OCI-LY1 (cell line): ENCODE measurements around the gene PRPF19.
A peak's percentile ranks its signal among the peaks of the same experiment; 100 is the strongest.
"Not testable (repeated sequence)": the region's sequence is repeated elsewhere in the genome, so short reads cannot be mapped to it uniquely, and the experiment has no call there.

ENCODE experiments used
- H2AFZ ChIP-seq: fragments of 200-600 bp; sonication (generic), shearing (Covaris generic); 2 replicates; pipeline ENCODE4 v1.6.0; 2014; ENCODE audit warnings: antibody characterized with exemption, mild to moderate bottlenecking, low read length
- H3F3A ChIP-seq: fragments of 200-600 bp; sonication (generic), shearing (Covaris generic); 2 replicates; pipeline ENCODE4 v1.6.0; 2014; ENCODE audit warnings: mild to moderate bottlenecking, antibody characterized with exemption, low read length, moderate library complexity; ENCODE audit not compliant: insufficient read depth
- H3K27ac ChIP-seq: fragments of 200-600 bp; sonication (generic); 2 replicates; pipeline ENCODE4 v1.5.1; 2014; ENCODE audit warnings: low read length, mixed run types, mild to moderate bottlenecking, low read depth; ENCODE audit not compliant: poor library complexity, severe bottlenecking
- H3K27me3 ChIP-seq: fragments of 200-600 bp; sonication (generic); 2 replicates; pipeline ENCODE4 v1.6.0; 2014; ENCODE audit warnings: antibody characterized with exemption, mild to moderate bottlenecking, low read length, moderate library complexity; ENCODE audit not compliant: insufficient read depth
- H3K36me3 ChIP-seq: fragments of 200-600 bp; sonication (generic); 2 replicates; pipeline ENCODE4 v1.6.1; 2014; ENCODE audit warnings: mild to moderate bottlenecking, antibody characterized with exemption, low read length, moderate library complexity, mixed read lengths; ENCODE audit not compliant: insufficient read depth
- H3K4me1 ChIP-seq: fragments of 200-600 bp; sonication (generic); 2 replicates; pipeline ENCODE4 v1.5.1; 2014; ENCODE audit warnings: mild to moderate bottlenecking, low read length, moderate library complexity; ENCODE audit not compliant: insufficient read depth, severe bottlenecking
- H3K4me2 ChIP-seq: fragments of 200-600 bp; sonication (generic), shearing (Covaris generic); 2 replicates; pipeline ENCODE4 v1.6.1; 2014; ENCODE audit warnings: low read length
- H3K4me3 ChIP-seq: fragments of 200-600 bp; sonication (generic); 2 replicates; pipeline ENCODE4 v1.5.1; 2014; ENCODE audit warnings: low read length, low read depth, mild to moderate bottlenecking, mixed read lengths; ENCODE audit not compliant: poor library complexity, severe bottlenecking
- H3K79me2 ChIP-seq: fragments of 200-600 bp; shearing (Covaris generic); 2 replicates; pipeline ENCODE4 v1.6.1; 2016; ENCODE audit warnings: mixed run types, low read length, mixed read lengths; ENCODE audit not compliant: insufficient read depth
- H3K9ac ChIP-seq: fragments of 200-600 bp; sonication (generic), shearing (Covaris generic); 2 replicates; pipeline ENCODE4 v1.6.1; 2014; ENCODE audit warnings: mild to moderate bottlenecking, low read length, mixed read lengths
- H3K9me2 ChIP-seq: fragments of 200-600 bp; sonication (generic), shearing (Covaris generic); 2 replicates; pipeline ENCODE4 v1.6.1; 2014; ENCODE audit warnings: low read depth, mild to moderate bottlenecking, low read length, mixed read lengths
- H3K9me3 ChIP-seq: fragments of 200-600 bp; shearing (Covaris generic); 2 replicates; pipeline ENCODE4 v1.6.1; 2014; ENCODE audit warnings: low read length, mixed read lengths
- H4K20me1 ChIP-seq: fragments of 200-600 bp; sonication (generic), shearing (Covaris generic); 2 replicates; pipeline ENCODE4 v1.6.0; 2016; ENCODE audit warnings: mild to moderate bottlenecking, low read length; ENCODE audit not compliant: insufficient read depth
- CTCF ChIP-seq: fragments of 200-600 bp; sonication (generic), shearing (Covaris generic); IDR thresholded peaks from 2 replicates; pipeline ENCODE4 v1.5.1; 2017; ENCODE audit warnings: mild to moderate bottlenecking, antibody characterized with exemption, low read length, moderate library complexity, mixed read lengths
- EZH2 ChIP-seq: fragments of 200-600 bp; sonication (generic), shearing (Covaris generic); IDR thresholded peaks from 2 replicates; pipeline ENCODE4 v1.8.0; 2017; ENCODE audit warnings: borderline replicate concordance, mixed run types, mild to moderate bottlenecking, antibody characterized with exemption, low read length, moderate library complexity, mixed read lengths

The PRPF19 gene

GRCh38 chr11:60910711-60911380 lies 4.5 kb upstream of the PRPF19 start:
- H3K4me3 ChIP-seq = no peak overlapping the region

GRCh38 chr11:60910281-60910687 lies 3.9 kb upstream of the PRPF19 start:
- TF ChIP-seq CTCF (no peak), EZH2 (no peak)
- peaks cover 10% of the 10 kb centered on the region for H3K79me2 ChIP-seq
- H3K9ac ChIP-seq = no peak overlapping the region
- no peaks in the 10 kb centered on the region for H3K9me2 ChIP-seq
- peak overlapping the region; percentile 62 for H3K27ac ChIP-seq
- H2AFZ ChIP-seq = no peak overlapping the region
- H3K4me2 ChIP-seq = no peak overlapping the region
- H3K9me3 ChIP-seq = no peaks in the 10 kb centered on the region
- H3K27me3 ChIP-seq = no peaks in the 10 kb centered on the region
- H3K4me1 ChIP-seq = peaks cover 49% of the 10 kb centered on the region
- peaks cover 1% of the 10 kb centered on the region for H3K36me3 ChIP-seq
- no peaks in the 10 kb centered on the region for H4K20me1 ChIP-seq
- H3K4me3 ChIP-seq = no peak overlapping the region
- H3F3A ChIP-seq = 0 out of 2 replicates have a peak, but pooled peaks cover 3% of the 10 kb centered on the region

More at GRCh38 chr11:60910711-60911380, 4.5 kb upstream of the PRPF19 start:
- no peaks in the 10 kb centered on the region for H3K27me3 ChIP-seq
- H3F3A ChIP-seq = 0 out of 2 replicates have a peak, but pooled peaks cover 3% of the 10 kb centered on the region
- H2AFZ ChIP-seq = no peak overlapping the region
- no peak overlapping the region for H3K4me2 ChIP-seq
- H3K27ac ChIP-seq = peak overlapping the region; percentile 62
- H3K36me3 ChIP-seq = no peaks in the 10 kb centered on the region; the same call in 1 of the 2 replicates
- no peak overlapping the region for H3K9ac ChIP-seq
- no peak for TF ChIP-seq EZH2
- no peak for TF ChIP-seq CTCF
- H4K20me1 ChIP-seq = no peaks in the 10 kb centered on the region
- H3K4me1 ChIP-seq = peaks cover 50% of the 10 kb centered on the region
- peaks cover 7% of the 10 kb centered on the region for H3K79me2 ChIP-seq
- no peaks in the 10 kb centered on the region for H3K9me3 ChIP-seq
- H3K9me2 ChIP-seq = no peaks in the 10 kb centered on the region

GRCh38 chr11:60909680-60910280 lies 3.4 kb upstream of the PRPF19 start:
- Histone ChIP-seq H3K27ac (peak overlapping the region; percentile 62), H3K79me2 (peaks cover 15% of the 10 kb centered on the region), H3K4me1 (peaks cover 49% of the 10 kb centered on the region)
- not testable (repeated sequence) for H2AFZ ChIP-seq, H3F3A ChIP-seq, H3K4me3 ChIP-seq, H3K9ac ChIP-seq, H3K4me2 ChIP-seq, H3K9me2 ChIP-seq, H3K36me3 ChIP-seq, H3K9me3 ChIP-seq, H3K27me3 ChIP-seq, H4K20me1 ChIP-seq
